ENCODE results near the gene SCOC. TPM values are rescaled to one million over a fixed set of nuclear protein-coding genes. Genes with fewer than 3 reads are reported as not detected.
A peak's percentile ranks its signal among the peaks of the same experiment; 100 is the strongest.

Gene SCOC
- total and polyA plus RNA-seq, 9 of the 15 experiments (the other 6 are each of a cell fraction or from before 2014, with no cell fraction given): 16.8 to 110 (median 46.7) TPM

DNA sequence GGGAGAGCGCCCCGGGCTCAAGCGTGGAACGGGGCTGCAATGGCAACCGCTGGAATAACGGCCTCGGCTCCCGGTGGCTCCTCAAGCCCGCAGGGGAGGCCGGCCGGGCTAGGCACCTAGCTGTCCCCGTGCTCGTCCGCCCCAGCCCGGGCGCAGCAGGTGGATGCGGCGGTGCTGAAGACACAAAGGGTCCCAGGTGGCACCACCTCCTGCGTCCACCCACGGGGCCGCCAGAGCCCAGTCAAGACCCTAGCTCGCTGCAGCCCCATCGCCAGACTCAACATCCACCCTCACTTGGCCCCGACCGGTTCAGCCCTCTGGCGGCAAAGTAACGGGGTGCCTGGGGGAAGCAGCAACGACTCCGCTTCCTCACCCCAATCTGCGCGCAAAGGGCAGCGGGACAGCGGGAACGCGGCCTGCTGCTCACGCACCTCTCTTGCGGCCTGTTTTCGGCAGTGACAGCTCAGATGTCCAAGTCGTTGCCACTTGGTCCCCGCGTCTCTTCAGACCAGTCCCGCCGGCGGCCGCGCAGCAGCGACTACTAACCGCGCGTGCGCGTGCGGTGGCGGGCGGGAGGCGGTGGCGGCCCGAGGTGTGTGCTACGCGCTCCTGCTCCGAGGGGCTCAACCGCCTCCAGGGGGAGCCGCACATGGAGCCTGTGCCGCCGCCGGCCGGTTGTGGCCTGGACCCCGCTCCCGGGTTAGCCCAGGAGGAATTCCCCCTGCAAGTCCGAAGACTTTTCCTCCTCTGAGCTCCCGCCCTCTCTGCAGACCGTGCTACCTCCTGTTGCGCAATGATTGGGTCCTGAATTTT, 53.9 kb downstream of the SCOC start, which contains the start of gene CLGN (continued):
- TF ChIP-seq, protein P1, sequence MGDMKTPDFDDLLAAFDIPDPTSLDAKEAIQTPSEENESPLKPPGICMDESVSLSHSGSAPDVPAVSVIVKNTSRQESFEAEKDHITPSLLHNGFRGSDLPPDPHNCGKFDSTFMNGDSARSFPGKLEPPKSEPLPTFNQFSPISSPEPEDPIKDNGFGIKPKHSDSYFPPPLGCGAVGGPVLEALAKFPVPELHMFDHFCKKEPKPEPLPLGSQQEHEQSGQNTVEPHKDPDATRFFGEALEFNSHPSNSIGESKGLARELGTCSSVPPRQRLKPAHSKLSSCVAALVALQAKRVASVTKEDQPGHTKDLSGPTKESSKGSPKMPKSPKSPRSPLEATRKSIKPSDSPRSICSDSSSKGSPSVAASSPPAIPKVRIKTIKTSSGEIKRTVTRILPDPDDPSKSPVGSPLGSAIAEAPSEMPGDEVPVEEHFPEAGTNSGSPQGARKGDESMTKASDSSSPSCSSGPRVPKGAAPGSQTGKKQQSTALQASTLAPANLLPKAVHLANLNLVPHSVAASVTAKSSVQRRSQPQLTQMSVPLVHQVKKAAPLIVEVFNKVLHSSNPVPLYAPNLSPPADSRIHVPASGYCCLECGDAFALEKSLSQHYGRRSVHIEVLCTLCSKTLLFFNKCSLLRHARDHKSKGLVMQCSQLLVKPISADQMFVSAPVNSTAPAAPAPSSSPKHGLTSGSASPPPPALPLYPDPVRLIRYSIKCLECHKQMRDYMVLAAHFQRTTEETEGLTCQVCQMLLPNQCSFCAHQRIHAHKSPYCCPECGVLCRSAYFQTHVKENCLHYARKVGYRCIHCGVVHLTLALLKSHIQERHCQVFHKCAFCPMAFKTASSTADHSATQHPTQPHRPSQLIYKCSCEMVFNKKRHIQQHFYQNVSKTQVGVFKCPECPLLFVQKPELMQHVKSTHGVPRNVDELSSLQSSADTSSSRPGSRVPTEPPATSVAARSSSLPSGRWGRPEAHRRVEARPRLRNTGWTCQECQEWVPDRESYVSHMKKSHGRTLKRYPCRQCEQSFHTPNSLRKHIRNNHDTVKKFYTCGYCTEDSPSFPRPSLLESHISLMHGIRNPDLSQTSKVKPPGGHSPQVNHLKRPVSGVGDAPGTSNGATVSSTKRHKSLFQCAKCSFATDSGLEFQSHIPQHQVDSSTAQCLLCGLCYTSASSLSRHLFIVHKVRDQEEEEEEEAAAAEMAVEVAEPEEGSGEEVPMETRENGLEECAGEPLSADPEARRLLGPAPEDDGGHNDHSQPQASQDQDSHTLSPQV (IDR thresholded peaks at IDR 0.05): 0 out of 2 replicates have a peak, but pooled peaks have one; percentile 43
- TF ChIP-seq MXI1 (IDR thresholded peaks at IDR 0.05; ENCODE audit: low read depth, low read length): no peak
- TF ChIP-seq, protein P2, sequence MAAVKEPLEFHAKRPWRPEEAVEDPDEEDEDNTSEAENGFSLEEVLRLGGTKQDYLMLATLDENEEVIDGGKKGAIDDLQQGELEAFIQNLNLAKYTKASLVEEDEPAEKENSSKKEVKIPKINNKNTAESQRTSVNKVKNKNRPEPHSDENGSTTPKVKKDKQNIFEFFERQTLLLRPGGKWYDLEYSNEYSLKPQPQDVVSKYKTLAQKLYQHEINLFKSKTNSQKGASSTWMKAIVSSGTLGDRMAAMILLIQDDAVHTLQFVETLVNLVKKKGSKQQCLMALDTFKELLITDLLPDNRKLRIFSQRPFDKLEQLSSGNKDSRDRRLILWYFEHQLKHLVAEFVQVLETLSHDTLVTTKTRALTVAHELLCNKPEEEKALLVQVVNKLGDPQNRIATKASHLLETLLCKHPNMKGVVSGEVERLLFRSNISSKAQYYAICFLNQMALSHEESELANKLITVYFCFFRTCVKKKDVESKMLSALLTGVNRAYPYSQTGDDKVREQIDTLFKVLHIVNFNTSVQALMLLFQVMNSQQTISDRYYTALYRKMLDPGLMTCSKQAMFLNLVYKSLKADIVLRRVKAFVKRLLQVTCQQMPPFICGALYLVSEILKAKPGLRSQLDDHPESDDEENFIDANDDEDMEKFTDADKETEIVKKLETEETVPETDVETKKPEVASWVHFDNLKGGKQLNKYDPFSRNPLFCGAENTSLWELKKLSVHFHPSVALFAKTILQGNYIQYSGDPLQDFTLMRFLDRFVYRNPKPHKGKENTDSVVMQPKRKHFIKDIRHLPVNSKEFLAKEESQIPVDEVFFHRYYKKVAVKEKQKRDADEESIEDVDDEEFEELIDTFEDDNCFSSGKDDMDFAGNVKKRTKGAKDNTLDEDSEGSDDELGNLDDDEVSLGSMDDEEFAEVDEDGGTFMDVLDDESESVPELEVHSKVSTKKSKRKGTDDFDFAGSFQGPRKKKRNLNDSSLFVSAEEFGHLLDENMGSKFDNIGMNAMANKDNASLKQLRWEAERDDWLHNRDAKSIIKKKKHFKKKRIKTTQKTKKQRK (IDR thresholded peaks at IDR 0.05; ENCODE audit: borderline replicate concordance, low read depth, low read length): no peak
- TF ChIP-seq JUND (IDR thresholded peaks at IDR 0.05; ENCODE audit: borderline replicate concordance, low read depth, low read length): no peak
- TF ChIP-seq JUND (tag; IDR thresholded peaks at IDR 0.05; ENCODE audit: borderline replicate concordance, low read depth, low read length): no peak
- TF ChIP-seq, protein P3, sequence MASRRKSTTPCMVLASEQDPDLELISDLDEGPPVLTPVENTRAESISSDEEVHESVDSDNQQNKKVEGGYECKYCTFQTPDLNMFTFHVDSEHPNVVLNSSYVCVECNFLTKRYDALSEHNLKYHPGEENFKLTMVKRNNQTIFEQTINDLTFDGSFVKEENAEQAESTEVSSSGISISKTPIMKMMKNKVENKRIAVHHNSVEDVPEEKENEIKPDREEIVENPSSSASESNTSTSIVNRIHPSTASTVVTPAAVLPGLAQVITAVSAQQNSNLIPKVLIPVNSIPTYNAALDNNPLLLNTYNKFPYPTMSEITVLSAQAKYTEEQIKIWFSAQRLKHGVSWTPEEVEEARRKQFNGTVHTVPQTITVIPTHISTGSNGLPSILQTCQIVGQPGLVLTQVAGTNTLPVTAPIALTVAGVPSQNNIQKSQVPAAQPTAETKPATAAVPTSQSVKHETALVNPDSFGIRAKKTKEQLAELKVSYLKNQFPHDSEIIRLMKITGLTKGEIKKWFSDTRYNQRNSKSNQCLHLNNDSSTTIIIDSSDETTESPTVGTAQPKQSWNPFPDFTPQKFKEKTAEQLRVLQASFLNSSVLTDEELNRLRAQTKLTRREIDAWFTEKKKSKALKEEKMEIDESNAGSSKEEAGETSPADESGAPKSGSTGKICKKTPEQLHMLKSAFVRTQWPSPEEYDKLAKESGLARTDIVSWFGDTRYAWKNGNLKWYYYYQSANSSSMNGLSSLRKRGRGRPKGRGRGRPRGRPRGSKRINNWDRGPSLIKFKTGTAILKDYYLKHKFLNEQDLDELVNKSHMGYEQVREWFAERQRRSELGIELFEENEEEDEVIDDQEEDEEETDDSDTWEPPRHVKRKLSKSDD (conservative IDR thresholded peaks at IDR 0.05; ENCODE audit: low read length): no peak
- no peak for TF ChIP-seq NFE2 (IDR thresholded peaks at IDR 0.05; ENCODE audit: low read depth)
- TF ChIP-seq, protein P4, sequence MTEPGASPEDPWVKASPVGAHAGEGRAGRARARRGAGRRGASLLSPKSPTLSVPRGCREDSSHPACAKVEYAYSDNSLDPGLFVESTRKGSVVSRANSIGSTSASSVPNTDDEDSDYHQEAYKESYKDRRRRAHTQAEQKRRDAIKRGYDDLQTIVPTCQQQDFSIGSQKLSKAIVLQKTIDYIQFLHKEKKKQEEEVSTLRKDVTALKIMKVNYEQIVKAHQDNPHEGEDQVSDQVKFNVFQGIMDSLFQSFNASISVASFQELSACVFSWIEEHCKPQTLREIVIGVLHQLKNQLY (CRISPR knock-in tag; conservative IDR thresholded peaks at IDR 0.05): no peak
- no peak for TF ChIP-seq MCM7 (IDR thresholded peaks at IDR 0.05)
- no peak for TF ChIP-seq TFAM (CRISPR knock-in tag; conservative IDR thresholded peaks at IDR 0.05)
